Hepatocyte (in vitro differentiated cells): ENCODE data around the gene TMEM8B. TPM values are rescaled to one million over a fixed set of nuclear protein-coding genes. Genes with fewer than 3 reads are reported as not detected.

ENCODE experiments used
- DNase-seq: peaks from one replicate; pipeline ENCODE4 v3.0.0-alpha.2; 2016; ENCODE audit warnings: low spot score
- H2AFZ ChIP-seq: fragments of 200-600 bp; sonication (generic); 2 replicates; pipeline ENCODE4 v1.6.0; 2016; ENCODE audit warnings: antibody characterized with exemption, mild to moderate bottlenecking
- H3K27ac ChIP-seq: fragments of 200-600 bp; sonication (generic); 2 replicates; pipeline ENCODE4 v1.5.1; 2016; ENCODE audit warnings: mild to moderate bottlenecking
- H3K27me3 ChIP-seq: fragments of 200-600 bp; sonication (generic); 2 replicates; pipeline ENCODE4 v1.6.1; 2016
- H3K36me3 ChIP-seq: fragments of 200-600 bp; sonication (generic); replicated peaks from 2 replicates; pipeline ENCODE4 v1.5.1; 2016; ENCODE audit warnings: low read depth; ENCODE audit not compliant: insufficient read depth
- H3K4me1 ChIP-seq: fragments of 200-600 bp; sonication (generic); 2 replicates; pipeline ENCODE4 v1.5.1; 2016; ENCODE audit warnings: mild to moderate bottlenecking, moderate library complexity; ENCODE audit not compliant: insufficient read depth
- H3K4me2 ChIP-seq: fragments of 200-600 bp; sonication (generic); 2 replicates; pipeline ENCODE4 v1.6.0; 2016
- H3K4me3 ChIP-seq: fragments of 200-600 bp; sonication (generic); 2 replicates; pipeline ENCODE4 v1.5.1; 2016; ENCODE audit warnings: mild to moderate bottlenecking
- H3K79me2 ChIP-seq: fragments of 200-600 bp; sonication (generic); 2 replicates; pipeline ENCODE4 v1.6.0; 2017; ENCODE audit warnings: mild to moderate bottlenecking
- H3K9me2 ChIP-seq: fragments of 200-600 bp; sonication (generic); replicated peaks from 2 replicates; pipeline ENCODE4 v1.6.0; 2017; ENCODE audit warnings: mild to moderate bottlenecking; ENCODE audit not compliant: insufficient read depth
- H3K9me3 ChIP-seq: fragments of 200-600 bp; sonication (generic); 2 replicates; pipeline ENCODE4 v1.5.1; 2016; ENCODE audit warnings: low read depth, mild to moderate bottlenecking
- H4K20me1 ChIP-seq: fragments of 200-600 bp; sonication (generic); 2 replicates; pipeline ENCODE4 v1.6.0; 2016; ENCODE audit warnings: mild to moderate bottlenecking; ENCODE audit not compliant: insufficient read depth, poor library complexity, severe bottlenecking
- CTCF ChIP-seq: fragments of 200-600 bp; sonication (generic); IDR thresholded peaks from 2 replicates; pipeline ENCODE4 v1.5.1; 2016; ENCODE audit warnings: antibody characterized with exemption, mild to moderate bottlenecking; ENCODE audit not compliant: poor library complexity
- EZH2 ChIP-seq: fragments of 200-600 bp; sonication (generic); IDR thresholded peaks from 2 replicates; pipeline ENCODE4 v1.6.1; 2016; ENCODE audit warnings: antibody characterized with exemption, mild to moderate bottlenecking, borderline replicate concordance
- EZH2phosphoT487 ChIP-seq: fragments of 200-600 bp; sonication (generic); IDR thresholded peaks from one replicate; pipeline ENCODE4 v1.6.1; 2018; ENCODE audit warnings: antibody characterized with exemption, mild to moderate bottlenecking, low read depth, moderate library complexity; ENCODE audit not compliant: unreplicated experiment, severe bottlenecking
- WGBS: methylation state at CpG from one replicate; pipeline ENCODE4 v1.1.6; 2016; ENCODE audit warnings: low lambda C conversion rate; ENCODE audit errors: missing lambda C conversion rate; 5-methylcytosine and 5-hydroxymethylcytosine counted together
- polyA plus RNA-seq: library from polyadenylated mRNA; unstranded; fragments of >200 nt; fragmentation: Nextera tagmentation; extraction: Ambion mirVana; gene quantifications from 2 replicates; pipeline ENCODE4 v1.2.1, GENCODE V29; 2016
- total RNA-seq: library from RNA; depleted of rRNA; stranded (reverse); fragments of >200 nt; gene quantifications from 2 replicates; pipeline ENCODE4 v1.2.3, GENCODE V29; 2014

TMEM8B gene
- total and polyA plus RNA-seq, 2 experiments from 2014 or later, result 12.3 to 13.4 TPM

- DNase-seq, result no peak
- no peak overlapping the region for H3K27ac ChIP-seq
- 89% methylated on average over 7 of the region's 7 CpGs for WGBS
- H3K9me3 ChIP-seq, result no peaks in the 10 kb centered on the region
- H3K79me2 ChIP-seq, result no peaks in the 10 kb centered on the region
- no peaks in the 10 kb centered on the region for H3K36me3 ChIP-seq
- no peak overlapping the region for H2AFZ ChIP-seq
- H3K27me3 ChIP-seq, result no peaks in the 10 kb centered on the region
- H4K20me1 ChIP-seq, result no peaks in the 10 kb centered on the region
- H3K9me2 ChIP-seq, result no peaks in the 10 kb centered on the region
- no peaks in the 10 kb centered on the region for H3K4me1 ChIP-seq
- H3K4me2 ChIP-seq, result no peak overlapping the region
- TF ChIP-seq EZH2 (no peak), CTCF (no peak), EZH2phosphoT487 (no peak)
- no peak overlapping the region for H3K4me3 ChIP-seq
Measured at GRCh38 chr9:35854091-35854762, 25.2 kb downstream of the TMEM8B start.

- H3K4me1 ChIP-seq, result no peaks in the 10 kb centered on the region
- no peak overlapping the region for H3K27ac ChIP-seq
- no peaks in the 10 kb centered on the region for H3K27me3 ChIP-seq
- no peak overlapping the region for H2AFZ ChIP-seq
- 75% methylated on average over 3 of the region's 3 CpGs for WGBS
- no peaks in the 10 kb centered on the region for H3K79me2 ChIP-seq
- no peaks in the 10 kb centered on the region for H3K9me2 ChIP-seq
- H3K4me2 ChIP-seq, result no peak overlapping the region
- no peak overlapping the region for H3K4me3 ChIP-seq
- no peak for DNase-seq
- no peaks in the 10 kb centered on the region for H3K36me3 ChIP-seq
- H4K20me1 ChIP-seq, result no peaks in the 10 kb centered on the region
- no peaks in the 10 kb centered on the region for H3K9me3 ChIP-seq
- TF ChIP-seq CTCF (no peak), EZH2 (no peak), EZH2phosphoT487 (no peak)
Measured at GRCh38 chr9:35856206-35856605, 27.2 kb downstream of the TMEM8B start.

- no peaks in the 10 kb centered on the region for H3K9me3 ChIP-seq
- no peaks in the 10 kb centered on the region for H3K79me2 ChIP-seq
Measured at GRCh38 chr9:35856882-35857281, 27.9 kb downstream of the TMEM8B start.

More at GRCh38 chr9:35856882-35857281, 27.9 kb downstream of the TMEM8B start:
- Histone ChIP-seq H3K4me2 (no peak overlapping the region), H3K36me3 (no peaks in the 10 kb centered on the region), H3K4me1 (no peaks in the 10 kb centered on the region), H2AFZ (no peak overlapping the region), H3K4me3 (no peak overlapping the region), H3K9me2 (no peaks in the 10 kb centered on the region), H3K27ac (no peak overlapping the region), H4K20me1 (no peaks in the 10 kb centered on the region), H3K27me3 (peaks cover 2% of the 10 kb centered on the region)
- no peak for TF ChIP-seq EZH2phosphoT487
- TF ChIP-seq EZH2, result no peak
- TF ChIP-seq CTCF, result no peak
- peak; percentile 2 for DNase-seq
- WGBS, result 89% methylated on average over 5 of the region's 5 CpGs
